ENCODE measurements around the gene SELENOP.
"Not testable (repeated sequence)": the region's sequence is repeated elsewhere in the genome, so short reads cannot be mapped to it uniquely, and the experiment has no call there.

Gene SELENOP

DNA sequence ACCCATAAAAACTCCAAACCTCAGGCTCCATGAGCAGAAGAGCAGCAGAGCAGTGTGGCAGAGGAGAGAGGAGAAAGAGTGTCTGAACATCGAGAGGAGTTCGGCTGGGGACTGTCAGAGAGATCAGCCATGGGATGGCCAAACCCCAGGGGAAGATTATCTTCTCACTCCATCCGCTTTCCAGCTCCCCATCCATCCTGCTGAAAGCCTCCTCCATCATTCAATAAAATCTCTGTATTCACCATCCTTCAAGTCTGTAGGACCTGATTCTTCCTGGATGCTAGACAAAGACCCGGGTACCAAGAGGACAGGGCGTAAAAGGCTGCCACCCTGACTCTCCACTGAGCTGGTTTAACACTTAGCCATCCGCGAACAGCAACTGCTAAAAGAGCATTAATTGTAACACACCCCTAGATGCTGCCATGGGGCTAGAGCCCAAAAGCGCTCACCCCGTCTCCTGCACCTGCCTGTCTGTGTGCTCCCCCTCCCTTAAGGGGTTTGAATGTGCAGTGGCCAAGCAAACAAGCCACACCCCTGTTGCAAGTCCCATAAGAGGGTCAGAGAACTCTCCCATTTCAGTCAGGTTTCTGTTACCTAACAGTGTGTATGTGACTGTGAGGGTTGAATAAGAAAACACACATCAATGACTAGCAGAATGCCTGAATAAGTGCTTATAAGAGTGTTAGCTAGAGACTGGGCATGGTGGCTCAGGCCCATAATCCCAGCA is 13.9 kb upstream of the SELENOP start:
- no peak for DNase-seq

DNA sequence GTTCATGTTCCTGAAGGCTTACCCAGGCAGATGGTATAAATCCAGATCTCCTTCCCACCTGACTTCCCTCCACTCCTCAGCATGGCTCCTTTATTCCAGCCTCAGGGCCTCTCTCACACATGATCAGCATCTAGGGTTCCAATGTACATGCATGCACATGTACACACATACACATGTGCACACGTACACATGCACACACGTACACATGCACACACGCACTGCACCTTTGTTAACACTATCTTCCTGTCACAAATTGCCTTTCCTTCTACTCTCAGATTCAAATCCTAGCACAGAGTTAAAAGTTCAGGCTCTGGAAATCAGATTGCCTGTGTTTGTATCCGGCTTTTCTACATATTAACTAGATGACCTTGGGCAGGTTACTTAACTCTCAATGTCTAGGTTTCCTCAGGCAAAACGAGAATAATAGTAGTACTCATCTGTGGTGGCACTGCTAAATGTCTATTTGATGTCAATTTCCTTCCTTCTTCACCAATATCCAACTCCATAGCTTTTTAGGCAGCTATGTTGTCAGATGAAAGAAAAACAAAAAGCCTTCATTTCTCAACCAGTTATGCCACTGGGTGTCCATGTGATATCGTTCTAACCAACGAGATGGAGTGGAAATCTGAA is 12.8 kb upstream of the SELENOP start:
- no peak for DNase-seq

DNA sequence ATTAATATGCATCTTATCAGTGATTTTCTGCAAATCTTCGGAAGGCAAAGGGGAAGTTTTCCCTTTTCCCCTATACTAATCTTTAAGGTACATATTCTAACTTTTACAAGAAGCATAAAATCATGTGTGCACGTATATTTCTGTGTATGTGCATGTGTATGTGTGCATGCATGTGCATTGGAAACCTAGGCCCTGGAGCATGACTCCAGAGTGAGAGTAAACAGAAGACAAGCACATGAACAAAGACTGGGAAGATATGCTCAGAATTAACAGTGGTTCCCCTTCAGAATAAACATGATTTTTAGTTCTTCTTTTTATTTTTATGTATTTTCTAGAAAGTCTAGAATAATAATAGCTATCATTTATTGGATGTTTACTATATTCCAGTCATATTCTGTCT is 10.9 kb upstream of the SELENOP start:
- no peak for DNase-seq

DNA sequence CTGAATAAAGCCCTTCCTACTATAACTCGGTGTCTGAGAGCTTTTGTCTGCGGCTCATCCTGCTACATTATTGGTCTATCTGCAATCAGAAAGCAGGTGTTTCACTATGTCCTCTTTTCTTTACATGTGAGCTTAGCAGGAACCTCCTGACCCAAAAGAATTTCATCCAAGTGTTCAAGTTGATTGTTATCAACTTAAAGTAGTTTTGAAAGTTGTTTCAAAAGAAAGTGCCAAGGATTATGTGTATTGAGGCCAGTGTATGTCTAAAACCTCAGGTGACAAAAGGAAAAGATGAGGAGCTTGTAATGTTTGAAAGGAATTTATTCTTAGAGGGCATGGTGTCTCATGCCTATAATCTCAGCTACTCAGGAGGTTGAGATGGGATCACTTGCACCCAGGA is 8.1 kb upstream of the SELENOP start:
- no peak for DNase-seq

DNA sequence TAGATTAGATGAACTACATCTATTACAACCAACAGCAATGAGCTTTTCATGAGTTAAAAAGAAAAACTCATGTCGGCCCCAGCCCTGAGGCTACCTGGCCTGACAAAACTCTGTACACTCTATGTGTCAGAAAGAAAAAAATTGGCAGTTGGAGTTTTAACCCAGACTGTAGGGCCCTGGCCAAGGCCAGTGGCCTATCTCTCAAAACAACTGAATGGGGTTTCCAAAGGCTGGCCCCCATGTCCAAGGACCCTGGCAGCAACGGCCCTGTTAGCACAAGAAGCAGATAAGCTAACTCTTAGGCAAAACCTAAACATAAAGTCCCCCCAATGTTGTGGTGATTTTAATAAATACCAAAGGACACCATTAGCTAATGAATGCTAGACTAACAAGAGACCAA is 4.9 kb upstream of the SELENOP start:
- DNase-seq = not testable (repeated sequence)

DNA sequence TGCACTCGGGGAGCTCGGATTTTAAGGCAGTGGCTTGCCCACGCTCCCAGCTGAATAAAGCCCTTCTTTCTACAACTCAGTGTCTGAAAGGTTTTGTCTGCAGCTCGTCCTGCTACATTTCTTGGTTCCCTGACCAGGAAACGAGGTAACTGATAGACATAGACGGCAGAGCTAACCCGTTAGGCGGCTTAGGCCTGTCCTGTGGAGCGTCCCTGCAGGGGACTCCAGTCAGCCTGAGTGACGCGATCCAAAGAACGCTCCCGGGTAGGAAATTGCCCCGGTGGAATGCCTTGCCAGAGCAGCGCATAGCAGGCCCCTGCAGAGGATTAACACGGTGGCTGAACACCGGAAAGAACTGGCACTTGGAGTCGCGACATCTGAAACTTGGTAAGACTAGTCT is 1.8 kb upstream of the SELENOP start:
- no peak for DNase-seq

DNA sequence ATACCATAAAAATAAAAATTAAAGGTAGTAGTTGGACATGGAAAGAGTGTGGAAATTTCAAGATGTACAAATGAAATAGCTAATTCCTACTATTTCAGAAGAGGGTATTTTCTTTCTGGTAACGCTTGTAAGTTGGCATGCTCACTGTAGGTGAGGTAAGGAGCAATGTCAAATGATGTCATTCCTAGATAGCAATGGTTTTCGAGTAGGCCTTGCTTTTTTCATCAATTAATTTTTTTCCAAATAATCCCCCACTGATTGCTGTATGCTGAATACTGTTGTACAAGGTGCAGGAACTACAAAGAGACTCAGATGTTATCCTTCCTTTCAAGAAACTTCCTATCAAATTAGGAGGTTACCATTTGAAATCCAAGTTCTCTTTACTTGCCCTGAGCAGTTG is 928 bp upstream of the SELENOP start:
- DNase-seq = no peak

DNA sequence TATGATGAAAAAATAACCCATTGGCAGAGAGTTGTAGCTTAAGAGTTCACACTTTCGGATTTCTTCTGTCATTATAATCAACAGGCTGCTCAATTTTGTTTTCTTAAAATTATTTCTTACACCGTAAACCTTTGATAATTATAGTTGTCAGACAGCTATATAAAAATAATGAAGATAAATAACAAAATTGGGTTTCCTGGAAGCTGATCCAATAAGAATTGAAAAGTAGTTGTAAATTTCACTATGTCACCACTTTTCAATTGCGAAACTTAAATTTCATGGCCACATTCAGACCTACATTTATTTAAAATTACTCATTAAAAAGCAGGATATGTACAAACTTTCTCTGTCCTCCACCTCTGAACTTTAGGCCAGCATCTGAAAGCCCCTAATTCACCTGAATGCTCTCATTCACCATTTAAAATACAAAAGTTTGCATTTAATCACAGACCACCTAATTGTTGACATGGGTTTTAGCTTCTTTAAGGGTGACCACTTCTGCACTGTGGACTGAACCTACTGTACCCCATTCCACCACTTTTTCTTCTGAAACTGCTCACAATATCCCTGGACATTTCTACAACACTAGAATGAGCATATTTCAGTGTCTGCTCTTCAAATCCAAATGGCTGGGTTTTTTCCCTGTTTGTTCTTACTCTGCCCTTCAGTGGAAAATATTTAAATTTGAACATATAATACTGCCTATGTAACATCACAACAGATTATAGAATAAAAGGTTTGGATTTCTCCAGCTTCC is 680 bp downstream of the SELENOP start:
- DNase-seq = no peak

DNA sequence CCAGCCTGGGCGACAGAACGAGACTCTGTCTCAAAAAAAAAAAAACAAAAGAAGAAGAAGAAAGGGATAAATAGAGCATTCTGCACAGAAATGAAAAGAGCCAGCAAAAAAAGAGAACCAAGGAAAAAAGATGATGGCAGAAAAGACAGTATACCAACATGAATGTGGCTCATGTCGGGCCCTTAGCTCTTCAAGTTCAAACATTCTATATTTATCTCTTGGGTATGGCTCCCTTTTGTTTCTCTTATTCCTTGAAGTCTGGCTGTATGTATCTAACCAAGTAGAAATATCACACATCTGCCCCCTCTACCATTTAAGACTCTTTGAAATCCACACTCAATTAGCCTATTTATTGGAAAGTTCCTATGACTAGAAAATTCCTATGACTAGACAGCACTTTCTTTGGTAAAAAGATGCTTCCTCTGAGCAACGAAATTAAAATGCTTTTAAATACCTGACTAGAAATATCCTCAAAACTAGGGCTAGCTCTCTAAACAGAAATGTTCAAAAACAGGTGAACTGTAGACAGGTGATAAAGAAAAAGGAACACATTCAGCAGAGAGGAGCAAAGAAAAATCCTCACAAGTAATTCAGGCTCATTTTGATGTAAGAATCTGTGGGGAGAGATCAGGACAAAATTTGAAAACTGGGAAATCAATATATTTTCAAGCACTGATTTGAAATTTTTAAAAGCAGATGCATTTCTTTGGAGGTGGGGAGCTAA is 2.6 kb downstream of the SELENOP start:
- DNase-seq = no peak

DNA sequence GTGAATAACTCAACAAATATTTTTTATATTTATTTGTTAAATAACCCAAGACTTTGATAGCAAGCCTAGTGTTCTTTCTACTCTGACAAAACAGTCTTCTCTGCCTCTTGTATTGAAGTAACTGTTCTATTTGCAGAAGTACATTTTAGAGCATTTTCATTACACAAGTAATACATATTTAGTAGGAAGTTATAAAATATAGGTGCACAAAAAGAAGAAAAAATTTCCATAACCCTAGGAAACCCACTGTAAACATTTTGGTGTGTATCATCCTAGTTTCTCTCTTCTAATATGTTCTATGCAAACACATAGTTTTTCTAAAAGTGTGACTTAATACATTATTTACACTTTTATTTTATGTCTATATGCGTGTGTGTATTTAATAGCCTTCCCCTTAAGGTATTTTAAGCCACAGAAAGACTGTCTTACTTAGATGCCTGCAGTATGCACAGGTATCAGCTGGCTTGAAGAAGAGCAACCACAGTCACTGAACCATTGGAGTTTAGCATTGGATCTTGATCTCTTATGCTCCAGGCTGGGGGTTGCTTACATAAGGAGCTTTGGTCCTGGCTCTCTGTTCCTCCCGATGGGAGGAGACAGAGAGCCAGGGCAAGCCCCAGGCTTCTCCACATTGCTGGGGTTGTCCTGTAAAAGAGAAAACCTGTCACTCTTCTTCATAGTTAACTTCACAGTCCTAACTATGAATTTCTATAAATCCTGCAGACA is 3.8 kb downstream of the SELENOP start:
- DNase-seq = no peak

DNA sequence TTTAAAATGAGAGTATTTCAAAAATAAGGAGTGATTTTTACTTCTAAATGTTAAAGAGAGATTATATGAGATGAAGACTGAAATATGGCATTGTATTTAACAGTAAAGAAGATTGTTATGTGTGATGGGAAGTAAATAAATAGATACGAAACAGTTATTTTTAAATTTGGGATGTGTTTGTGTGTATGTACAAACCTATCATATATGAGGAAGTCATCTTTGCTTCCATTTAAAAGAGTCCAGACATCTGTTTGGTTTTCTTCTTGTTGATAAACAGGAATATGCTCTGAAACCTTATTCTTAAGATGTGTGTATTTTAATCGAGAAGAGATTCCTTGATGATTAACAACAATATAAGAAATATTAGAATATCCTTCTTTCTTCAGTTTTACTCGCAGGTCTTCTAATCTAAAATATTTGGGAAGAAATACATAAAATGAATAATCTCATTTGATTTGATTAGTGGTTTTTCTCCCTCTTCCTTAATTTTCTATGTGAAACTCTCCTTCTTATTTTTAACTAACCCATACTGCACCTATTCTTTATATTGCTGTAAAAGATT is 4.9 kb downstream of the SELENOP start:
- DNase-seq = no peak

DNA sequence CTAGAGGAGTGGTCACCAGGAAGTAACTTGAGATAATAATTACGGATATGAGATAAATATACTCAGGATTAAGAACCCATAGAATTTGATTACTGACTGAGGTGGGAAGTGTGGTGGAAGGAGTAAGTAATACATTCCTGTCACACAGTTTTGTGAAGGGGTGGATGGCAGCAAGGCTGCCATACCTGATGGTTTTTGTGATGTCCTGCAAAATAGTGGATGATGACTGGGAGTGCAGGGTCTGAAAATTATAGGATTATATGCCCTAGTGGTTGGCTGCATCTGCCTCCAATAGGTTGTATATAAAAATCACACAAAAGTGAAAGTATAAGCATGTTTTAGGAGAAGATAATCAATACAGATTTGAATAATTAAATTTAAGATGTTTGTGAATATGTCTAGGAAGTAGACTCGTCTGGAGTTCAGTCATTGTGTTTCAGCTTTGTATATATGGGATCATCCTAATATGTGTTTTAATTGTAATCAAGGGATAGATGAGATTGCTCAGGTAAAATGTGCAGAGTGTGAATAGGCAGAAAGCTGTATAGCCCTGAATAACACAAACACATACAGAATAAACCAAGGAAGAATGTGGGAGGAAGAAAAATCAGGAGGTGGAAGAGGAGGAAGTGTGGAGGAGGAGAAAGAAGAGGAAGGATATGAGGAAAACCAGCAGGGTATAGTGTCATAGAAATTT is 5.5 kb downstream of the SELENOP start:
- no peak for DNase-seq

DNA sequence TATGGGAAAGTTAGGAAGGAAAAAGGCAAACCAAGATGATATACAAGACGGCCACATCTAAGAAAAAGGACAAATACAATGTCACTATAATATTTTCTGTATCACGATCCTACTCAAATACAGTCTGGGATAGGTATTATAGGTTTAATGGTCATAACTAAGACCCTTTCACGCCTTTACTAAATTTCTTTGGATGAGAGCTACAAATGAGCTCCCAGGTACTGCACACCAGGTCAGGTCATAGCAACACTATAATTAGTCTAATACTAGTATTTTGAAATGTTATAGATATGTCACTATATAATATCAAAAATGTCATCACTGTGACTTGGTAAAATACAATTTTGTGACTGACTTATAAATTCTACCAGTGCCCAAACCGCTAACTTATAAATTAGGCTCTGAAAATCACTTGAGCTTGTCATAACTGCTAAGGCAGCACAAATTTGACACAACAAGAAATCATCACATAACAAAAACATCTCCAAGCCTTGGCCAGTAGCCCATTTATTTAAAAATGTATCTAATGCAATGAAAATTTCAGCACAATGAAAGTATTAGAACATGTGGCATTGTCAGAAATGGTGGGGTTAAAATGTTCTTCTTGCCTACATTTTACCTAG is 6.9 kb downstream of the SELENOP start:
- no peak for DNase-seq

DNA sequence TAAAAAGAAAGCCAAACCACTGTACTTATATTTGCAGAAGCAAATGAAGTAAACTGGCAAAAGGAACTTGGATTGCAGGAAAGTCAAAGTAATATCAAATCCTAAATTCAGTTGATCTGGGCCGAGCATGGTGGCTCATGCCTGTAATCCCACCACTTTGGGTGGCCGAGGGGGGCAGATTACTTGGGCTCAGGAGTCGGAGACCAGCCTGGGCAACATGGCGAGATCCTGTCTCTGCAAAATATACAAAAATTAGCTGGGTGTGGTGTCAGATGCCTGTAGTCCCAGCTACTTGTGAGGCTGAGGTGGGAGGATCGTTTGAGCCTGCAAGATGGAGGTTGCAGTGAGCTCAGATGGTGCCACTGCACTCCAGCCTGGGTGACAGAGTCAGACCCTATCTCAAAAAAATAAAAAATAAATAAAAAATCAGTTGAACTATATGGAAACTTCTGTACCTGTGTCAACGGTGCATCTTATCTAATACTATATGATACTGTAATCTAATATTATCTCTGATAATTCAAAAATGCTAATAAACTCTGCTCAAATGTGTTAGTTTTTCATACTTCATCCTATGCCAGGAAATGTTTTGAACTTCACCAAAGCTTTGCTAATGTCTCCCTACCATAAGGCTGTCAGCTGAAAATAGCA is 10.1 kb downstream of the SELENOP start:
- DNase-seq = no peak

DNA sequence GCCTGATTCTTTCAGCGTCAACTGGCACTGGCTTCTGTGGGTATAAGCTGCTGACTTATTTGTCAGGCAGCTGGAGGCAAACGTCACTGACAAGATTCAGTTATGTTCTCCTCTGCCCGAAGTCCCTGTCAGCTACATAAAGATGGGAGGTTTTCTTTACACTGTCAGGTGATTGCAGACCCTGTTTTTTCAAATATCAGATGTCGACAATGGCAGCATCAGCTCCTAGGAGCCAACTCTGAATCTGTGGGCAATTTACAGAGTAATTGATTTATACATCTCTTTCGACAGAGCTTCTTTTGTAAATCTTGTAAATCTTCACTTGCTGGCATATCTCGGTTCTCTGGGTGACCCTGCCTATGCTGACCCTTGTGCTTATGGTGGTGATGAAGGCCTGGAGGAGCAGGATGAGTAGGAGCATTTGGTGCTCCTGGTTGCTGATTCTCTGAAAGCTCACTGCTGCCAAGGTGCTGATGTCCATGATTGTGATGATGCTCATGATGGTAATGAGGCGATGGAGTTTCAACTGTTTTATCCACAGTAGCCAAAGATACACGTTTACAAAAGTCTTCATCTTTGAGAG is 10.9 kb downstream of the SELENOP start:
- no peak for DNase-seq

DNA sequence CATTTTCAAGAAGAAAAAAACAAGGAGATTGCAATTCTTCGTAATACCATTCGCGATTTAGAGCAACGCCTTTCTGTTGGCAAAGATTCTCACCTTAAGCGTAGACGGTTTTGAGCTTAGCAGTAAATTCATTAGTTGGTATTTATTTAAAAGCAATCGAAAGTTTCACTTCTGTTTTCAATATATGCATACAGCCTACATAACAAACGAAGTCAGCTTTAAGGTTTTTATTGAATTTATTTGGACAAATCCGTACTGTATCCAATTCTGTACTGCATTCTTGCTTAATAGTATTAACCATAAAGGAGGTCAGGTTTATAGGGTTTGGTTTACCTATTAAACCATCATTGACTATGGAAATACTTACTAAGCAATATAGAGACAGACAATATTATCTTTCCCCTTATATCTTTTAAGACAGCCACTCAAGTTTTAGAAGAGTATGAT is 12.0 kb downstream of the SELENOP start:
- no peak for DNase-seq

DNA sequence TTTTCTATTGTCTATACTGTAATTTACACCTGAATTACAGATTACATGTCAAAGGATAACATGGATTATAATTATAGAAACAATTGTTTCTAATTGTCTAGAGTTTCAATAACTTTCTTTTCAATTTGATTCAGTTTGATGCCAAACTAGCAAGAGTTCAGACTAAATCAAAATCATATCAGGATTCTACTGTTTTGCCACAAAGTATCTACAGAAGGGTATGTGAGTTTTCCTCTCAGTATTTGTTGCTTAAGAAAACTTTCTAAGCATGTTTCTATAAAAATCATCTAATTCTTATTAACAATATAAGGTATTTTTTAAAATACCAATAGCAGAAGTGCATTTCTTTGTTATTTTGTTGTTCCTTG is 12.5 kb downstream of the SELENOP start:
- DNase-seq = no peak

DNA sequence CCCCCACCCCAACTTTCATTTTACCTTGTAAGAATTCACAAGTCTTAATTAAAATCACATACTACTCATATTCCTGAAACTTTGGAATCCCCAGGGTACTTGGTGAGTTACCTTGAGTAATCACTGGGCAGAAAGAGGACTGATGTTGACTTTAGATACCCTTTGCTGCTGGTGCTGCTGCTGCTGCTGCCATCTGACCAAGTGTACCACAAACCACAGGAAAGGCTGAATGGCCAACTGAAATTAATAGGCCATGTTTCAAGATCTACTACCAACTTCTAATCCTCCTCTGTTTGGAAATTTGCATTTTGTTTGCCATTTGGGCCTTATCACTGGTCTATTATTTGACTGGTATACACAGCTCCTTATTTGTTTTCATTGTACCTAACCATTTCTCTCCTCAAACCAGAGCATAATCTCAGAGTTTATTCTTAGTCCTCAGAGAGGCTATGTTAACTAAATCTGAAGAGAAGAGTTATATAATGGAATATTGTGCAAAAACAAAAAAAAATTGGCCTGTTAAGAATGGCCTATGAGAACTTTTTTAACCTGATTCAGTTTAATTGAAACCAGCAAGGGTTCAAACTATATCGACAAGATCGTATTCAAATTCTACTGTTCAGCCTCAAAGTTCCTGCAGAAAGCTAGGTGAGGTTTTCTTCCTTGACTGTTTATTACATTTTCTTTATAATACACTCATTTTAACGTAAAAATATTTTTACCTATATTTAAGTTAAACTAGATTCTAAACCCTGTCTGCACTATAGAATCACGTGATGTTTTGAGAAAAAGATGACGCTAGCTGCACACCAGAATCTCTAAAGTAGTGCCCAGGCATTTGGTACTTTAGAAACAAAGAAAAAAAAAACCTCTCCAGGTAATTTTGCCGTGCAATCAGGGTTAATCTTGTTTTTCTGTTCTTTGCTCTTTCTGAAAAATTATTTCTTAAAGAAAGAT is 13.1 kb downstream of the SELENOP start:
- no peak for DNase-seq

DNA sequence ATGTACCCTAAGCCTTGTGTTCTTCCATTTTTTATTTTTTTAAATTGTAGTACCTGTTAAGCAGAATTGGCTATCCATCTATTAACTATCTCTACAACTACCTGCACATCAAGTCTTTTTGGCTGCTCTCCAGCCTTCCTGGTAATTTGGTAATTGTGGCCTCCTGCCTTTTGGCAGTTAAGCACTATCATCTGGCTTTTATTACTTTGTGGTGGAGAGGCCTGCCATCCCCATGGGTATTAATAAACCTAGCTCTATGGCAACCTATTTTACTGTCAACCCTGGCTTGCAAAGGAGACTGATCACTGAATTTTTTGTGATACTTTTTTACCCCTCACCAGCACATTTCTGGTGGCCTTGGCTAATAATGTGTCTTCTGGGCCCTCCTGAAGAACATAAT is 20.5 kb downstream of the SELENOP start:
- DNase-seq = no peak
